C4-2B (cell line): ENCODE data around the gene DGKH.

Experiments used
- H3K27ac ChIP-seq: fragments of 450-650 bp; 2 replicates; pipeline ENCODE4 v1.5.1; 2017
- ZFX ChIP-seq: fragments of 450-650 bp; IDR thresholded peaks from 2 replicates; pipeline ENCODE4 v1.6.1; 2017
- TF ChIP-seq, protein P1 (sequence below): fragments of 450-650 bp; conservative IDR thresholded peaks from 2 replicates; pipeline ENCODE4 v1.5.1; 2017; ENCODE audit warnings: mild to moderate bottlenecking

Gene DGKH

DNA sequence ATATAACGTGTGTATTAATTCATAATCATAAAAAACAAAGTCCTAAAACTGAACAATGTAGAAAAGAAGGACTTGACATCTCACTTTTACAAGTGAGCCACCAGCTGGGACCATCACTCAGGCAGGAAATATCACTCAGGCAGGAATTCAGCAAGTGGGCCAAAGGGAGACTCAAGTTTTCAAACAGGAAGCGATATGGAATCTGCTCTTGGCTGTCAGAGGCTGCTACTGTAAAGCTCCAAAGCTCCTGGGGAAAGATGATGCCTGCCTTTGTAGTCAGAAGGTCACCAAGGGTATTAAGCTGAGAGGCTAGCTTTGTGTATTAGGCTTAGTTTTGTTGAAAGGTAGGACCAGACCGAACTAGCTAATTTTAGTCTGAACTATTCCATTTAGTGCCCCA is 218.0 kb downstream of the DGKH start:
- no peak for TF ChIP-seq ZFX
- TF ChIP-seq, protein P1, sequence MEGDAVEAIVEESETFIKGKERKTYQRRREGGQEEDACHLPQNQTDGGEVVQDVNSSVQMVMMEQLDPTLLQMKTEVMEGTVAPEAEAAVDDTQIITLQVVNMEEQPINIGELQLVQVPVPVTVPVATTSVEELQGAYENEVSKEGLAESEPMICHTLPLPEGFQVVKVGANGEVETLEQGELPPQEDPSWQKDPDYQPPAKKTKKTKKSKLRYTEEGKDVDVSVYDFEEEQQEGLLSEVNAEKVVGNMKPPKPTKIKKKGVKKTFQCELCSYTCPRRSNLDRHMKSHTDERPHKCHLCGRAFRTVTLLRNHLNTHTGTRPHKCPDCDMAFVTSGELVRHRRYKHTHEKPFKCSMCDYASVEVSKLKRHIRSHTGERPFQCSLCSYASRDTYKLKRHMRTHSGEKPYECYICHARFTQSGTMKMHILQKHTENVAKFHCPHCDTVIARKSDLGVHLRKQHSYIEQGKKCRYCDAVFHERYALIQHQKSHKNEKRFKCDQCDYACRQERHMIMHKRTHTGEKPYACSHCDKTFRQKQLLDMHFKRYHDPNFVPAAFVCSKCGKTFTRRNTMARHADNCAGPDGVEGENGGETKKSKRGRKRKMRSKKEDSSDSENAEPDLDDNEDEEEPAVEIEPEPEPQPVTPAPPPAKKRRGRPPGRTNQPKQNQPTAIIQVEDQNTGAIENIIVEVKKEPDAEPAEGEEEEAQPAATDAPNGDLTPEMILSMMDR, result no peak
- H3K27ac ChIP-seq, result no peak overlapping the region

DNA sequence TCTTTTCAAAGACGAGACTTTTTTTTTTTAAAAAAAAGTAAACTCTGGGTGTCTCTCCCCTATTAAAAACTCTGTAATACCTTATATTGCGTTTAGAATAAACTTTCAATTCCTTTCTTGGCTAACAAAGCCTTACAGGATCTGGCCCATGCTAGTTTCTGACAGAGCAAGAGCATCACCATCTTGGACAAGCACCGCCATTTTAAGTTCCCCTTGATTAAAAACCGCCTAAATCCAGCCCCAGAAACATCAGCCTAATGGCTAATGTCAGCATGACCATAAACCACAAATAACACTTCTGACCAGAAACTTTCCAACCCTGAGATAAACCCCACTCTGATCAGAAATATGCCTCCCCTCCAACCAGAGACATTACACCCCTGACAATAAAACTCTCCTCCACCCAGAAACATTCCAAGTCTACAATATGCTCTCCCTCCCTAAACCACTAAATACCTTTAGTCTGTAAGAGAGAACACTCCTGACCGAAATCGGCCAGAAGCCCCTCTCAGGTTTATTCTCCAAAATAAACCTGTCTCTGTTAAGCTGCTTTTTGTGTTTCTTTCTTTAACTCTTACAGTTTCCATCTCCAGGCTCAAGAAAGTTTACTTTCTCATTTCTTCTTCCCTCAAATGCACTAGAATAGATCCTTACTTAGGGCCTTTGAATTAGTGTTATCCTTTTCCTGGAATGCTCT is 221.9 kb downstream of the DGKH start:
- TF ChIP-seq, protein P1, result no peak
- TF ChIP-seq ZFX, result no peak
- no peak overlapping the region for H3K27ac ChIP-seq

DNA sequence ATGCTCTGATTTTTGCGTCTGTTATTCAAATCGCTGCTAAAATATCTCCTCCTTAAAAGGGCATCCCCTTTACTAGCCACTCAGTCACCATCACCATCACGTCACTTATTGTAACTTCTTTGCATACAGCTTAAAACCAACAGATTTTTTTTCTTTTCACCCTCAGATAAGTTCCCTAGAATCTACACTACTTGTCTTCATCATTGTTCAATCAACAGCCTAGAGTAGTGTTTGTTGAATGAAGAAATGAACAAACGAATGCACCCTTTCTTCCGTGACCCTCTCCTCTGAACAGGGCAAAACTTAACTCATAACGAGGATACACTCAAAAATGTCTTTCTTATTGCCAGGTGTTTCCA is 222.4 kb downstream of the DGKH start:
- TF ChIP-seq, protein P1, result no peak
- TF ChIP-seq ZFX, result no peak
- peak overlapping the region; percentile 79 for H3K27ac ChIP-seq

DNA sequence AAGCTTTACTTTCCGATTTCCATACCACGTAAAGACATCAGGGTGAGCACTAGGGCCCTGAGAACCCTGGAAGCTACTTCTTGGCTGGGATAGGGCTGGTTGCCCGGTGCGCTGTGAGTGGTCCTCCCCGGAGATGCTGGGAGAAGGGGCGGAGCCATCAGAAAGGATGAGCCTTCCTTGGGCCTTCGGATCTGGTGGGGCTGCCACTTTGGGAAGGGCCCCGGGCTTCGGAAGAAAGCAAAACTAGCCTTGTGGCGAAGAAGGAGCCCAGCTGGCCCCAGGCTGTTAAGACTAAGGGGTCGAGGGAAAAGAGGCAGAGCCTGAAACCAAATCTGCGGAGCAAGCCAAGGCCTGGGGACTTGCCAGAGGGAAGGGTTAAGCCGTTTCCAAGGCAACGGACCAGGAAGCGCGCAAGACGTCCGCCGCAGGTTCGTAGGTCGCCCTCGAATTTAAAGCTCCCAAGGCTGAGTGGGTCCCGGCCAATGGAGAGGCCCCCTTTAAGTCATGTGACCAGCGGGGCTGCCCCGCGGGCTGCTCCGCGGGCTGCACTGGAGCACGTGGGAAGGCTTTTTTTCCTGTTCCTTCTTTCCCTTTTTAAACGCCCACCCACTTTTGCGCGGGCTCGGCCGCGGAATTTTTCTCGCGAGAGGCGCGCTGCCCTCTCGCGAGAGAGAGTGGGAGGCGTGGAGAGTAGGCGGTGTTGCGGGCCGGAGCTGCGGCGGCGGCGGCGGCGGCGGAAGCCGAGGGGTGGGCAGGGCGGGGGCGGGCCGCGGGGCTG is 223.1 kb downstream of the DGKH start:
- peak overlapping the region; percentile 79 for H3K27ac ChIP-seq
- TF ChIP-seq ZFX, result no peak
- TF ChIP-seq, protein P1, result no peak

DNA sequence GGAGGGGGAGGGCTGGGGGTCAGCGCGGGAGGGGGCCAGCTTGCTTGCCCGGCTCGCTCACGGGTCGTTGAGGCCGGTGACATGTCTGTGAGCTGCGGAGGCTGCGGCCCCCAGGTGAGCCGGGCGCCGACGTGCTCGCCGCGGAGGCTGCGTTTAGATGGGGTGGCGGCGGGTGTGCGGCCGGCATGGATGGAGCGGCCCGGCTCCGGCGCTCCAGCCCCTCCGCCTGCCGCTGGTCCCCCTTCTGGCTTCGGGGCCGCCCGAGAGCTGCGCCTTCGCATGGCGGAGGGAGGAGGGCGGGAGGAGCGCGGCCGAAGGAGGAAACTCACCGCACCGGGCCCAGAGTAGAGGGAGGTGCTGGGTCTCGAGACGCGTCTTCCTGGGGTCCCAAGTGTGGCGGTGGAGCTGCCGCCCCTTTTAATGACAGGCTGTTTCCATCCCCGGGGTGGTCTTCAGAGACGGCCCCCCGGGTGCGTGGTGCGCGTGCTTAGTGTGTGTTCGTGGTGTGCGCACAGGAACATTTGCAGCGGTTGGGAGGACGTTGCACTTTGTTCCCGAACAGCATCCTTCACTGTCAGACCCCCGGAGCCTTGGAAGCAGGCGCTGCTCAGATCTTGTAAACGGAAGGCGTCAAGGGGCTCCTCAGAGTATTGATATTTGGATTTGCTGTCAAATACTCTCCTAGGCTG is 223.8 kb downstream of the DGKH start, which contains the start of gene AKAP11:
Gene AKAP11 (plus strand): TSS at position 38 of the 689 bp plus-strand sequence. CDS start 14,197 bp downstream, outside the sequence.
- TF ChIP-seq, protein P1, result no peak
- TF ChIP-seq ZFX, result no peak; the same call in 1 of the 2 replicates
- peak within 1 kb of the TSS; percentile 79 for H3K27ac ChIP-seq

DNA sequence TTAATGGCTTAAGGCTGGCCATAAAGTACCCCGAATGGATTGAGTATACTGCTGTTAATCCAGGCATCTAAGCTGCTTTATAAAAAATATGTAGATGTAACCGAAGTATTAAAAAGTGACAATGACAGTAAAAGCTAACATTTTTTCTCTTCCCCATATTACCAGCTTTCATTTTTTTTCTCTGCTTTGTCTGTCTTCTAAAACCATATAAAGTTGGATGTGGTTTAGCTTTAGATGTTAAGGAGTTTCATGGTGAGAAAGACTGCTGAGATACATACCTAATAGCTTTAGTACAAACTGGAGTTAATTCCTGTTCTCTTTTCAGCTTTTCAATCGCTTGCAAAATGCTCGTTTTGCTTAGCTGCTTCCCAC is 224.3 kb downstream of the DGKH start:
- no peak for TF ChIP-seq ZFX
- TF ChIP-seq, protein P1, result no peak
- peak overlapping the region; percentile 79 for H3K27ac ChIP-seq
